Stimulated activated CD4-positive, alpha-beta T cell treated with anti-CD3 and anti-CD28 coated beads, Interleukin-4, amount 100 ng/mL, for 4 hours (primary cell): ENCODE measurements around the gene OVCH1.

Experiments
- DNase-seq, 2 experiments: peaks; one replicate each; pipeline ENCODE4 v3.0.0-alpha.2; 2020

The OVCH1 gene

GRCh38 chr12:29497588-29497987 is at the start of gene OVCH1:
OVCH1 (minus strand) TSS chr12:29497686; CDS start chr12:29497686, 0 bp downstream.
- DNase-seq = no peak

- DNase-seq = no peak
These were observed 49.7 kb upstream of the OVCH1 start for GRCh38 chr12:29547151-29547632.

- DNase-seq = no peak
These were observed 48.5 kb upstream of the OVCH1 start for GRCh38 chr12:29546000-29546399.

- DNase-seq = no peak
These were observed 47.6 kb upstream of the OVCH1 start for GRCh38 chr12:29545102-29545467.

- no peak for DNase-seq
These were observed 47.1 kb upstream of the OVCH1 start for GRCh38 chr12:29544428-29545101.

- no peak for DNase-seq
These were observed 45.5 kb upstream of the OVCH1 start for GRCh38 chr12:29543036-29543435.

- no peak for DNase-seq
These were observed 39.8 kb upstream of the OVCH1 start for GRCh38 chr12:29537298-29537697.

- DNase-seq = no peak
These were observed 37.4 kb upstream of the OVCH1 start for GRCh38 chr12:29534935-29535334.

GRCh38 chr12:29533815-29534489 is 36.5 kb upstream of the OVCH1 start:
- no peak for DNase-seq

GRCh38 chr12:29531471-29531870 is 34.0 kb upstream of the OVCH1 start:
- no peak for DNase-seq

- no peak for DNase-seq
These were observed 33.0 kb upstream of the OVCH1 start for GRCh38 chr12:29530436-29530835.

GRCh38 chr12:29528161-29528560 is 30.7 kb upstream of the OVCH1 start:
- no peak for DNase-seq

GRCh38 chr12:29521951-29522350 is 24.5 kb upstream of the OVCH1 start:
- DNase-seq = no peak

GRCh38 chr12:29519585-29520182 is 22.2 kb upstream of the OVCH1 start:
- no peak for DNase-seq

- no peak for DNase-seq
These were observed 20.9 kb upstream of the OVCH1 start for GRCh38 chr12:29518407-29518806.

GRCh38 chr12:29517264-29517663 is 19.8 kb upstream of the OVCH1 start:
- DNase-seq = no peak

GRCh38 chr12:29516431-29516875 is 19.0 kb upstream of the OVCH1 start:
- DNase-seq = no peak

- DNase-seq = no peak
These were observed 13.2 kb upstream of the OVCH1 start for GRCh38 chr12:29510591-29511185.

- DNase-seq = no peak
These were observed 12.0 kb upstream of the OVCH1 start for GRCh38 chr12:29509503-29509902.

- DNase-seq = no peak
These were observed 11.5 kb upstream of the OVCH1 start for GRCh38 chr12:29508949-29509348.

GRCh38 chr12:29505122-29505521 is 7.6 kb upstream of the OVCH1 start:
- DNase-seq = no peak

GRCh38 chr12:29503283-29503682 is 5.8 kb upstream of the OVCH1 start:
- DNase-seq = no peak

- no peak for DNase-seq
These were observed 1.7 kb upstream of the OVCH1 start for GRCh38 chr12:29499235-29499634.

- no peak for DNase-seq
These were observed 4.6 kb downstream of the OVCH1 start for GRCh38 chr12:29492891-29493290.
